Natural killer cell treated with Interleukin-12 subunit alpha and Interleukin-12 subunit beta and Interleukin-15 and Interleukin-18, amount 100 ng/mL, for 72 hours (primary cell): Measurements from ENCODE around the gene ATG4B. TPM values are rescaled to one million over a fixed set of nuclear protein-coding genes. Genes with fewer than 3 reads are reported as not detected.

ENCODE experiments used
- ATAC-seq, 2 donors: fragments of 150-1000 bp; cut with Tn5 transposase in 1 of 2; sonication (Bioruptor Pico), chemical (Tn5 transposase) in 1 of 2; 2 replicates each; pipeline ENCODE4 v1.10.0; 2021
- DNase-seq: peaks from one replicate; pipeline ENCODE4 v3.0.0; 2022; ENCODE audit warnings: low spot score
- H3K27ac Mint-ChIP-seq, 2 donors: 1 replicate in 1 of 2; 2 replicates in 1 of 2; pipeline ENCODE4 v1.8.0; 2022; ENCODE audit warnings: mixed read lengths in 2 of 2, mild to moderate bottlenecking in 1 of 2, moderate library complexity in 1 of 2
- H3K27me3 Mint-ChIP-seq, 2 donors: 1 replicate in 1 of 2; 2 replicates in 1 of 2; pipeline ENCODE4 v1.8.0; 2022; ENCODE audit warnings: mixed read lengths in 2 of 2
- H3K36me3 Mint-ChIP-seq: one replicate; pipeline ENCODE4 v1.8.0; 2022; ENCODE audit warnings: mixed read lengths
- H3K4me1 Mint-ChIP-seq, 2 donors: 1 replicate in 1 of 2; 2 replicates in 1 of 2; pipeline ENCODE4 v1.8.0; 2022; ENCODE audit warnings: low read depth in 2 of 2, mixed read lengths in 2 of 2, mild to moderate bottlenecking in 1 of 2
- H3K4me3 Mint-ChIP-seq: one replicate; pipeline ENCODE4 v1.8.0; 2022; ENCODE audit warnings: mixed read lengths
- H3K9me3 Mint-ChIP-seq: 2 replicates; pipeline ENCODE4 v1.8.0; 2022; ENCODE audit warnings: mixed read lengths
- total RNA-seq, 2 donors: library from RNA; stranded (reverse); gene quantifications; one replicate each; pipeline ENCODE4 v1.2.3, GENCODE V29; 2022

ATG4B gene
- total RNA-seq, 2 donors from 2014 or later: 96.2 to 127 TPM

- Mint-ChIP-seq H3K4me1 (peaks cover 30 to 33% of the 10 kb centered on the region in 2 donors), H3K9me3 (no peaks in the 10 kb centered on the region), H3K4me3 (peak overlapping the region; percentile 17), H3K36me3 (peaks cover 10% of the 10 kb centered on the region), H3K27me3 (no peaks in the 10 kb centered on the region), H3K27ac (peak overlapping the region; percentile 71 to 91)
- no peak for DNase-seq
- no peak for ATAC-seq
Measured at GRCh38 chr2:241618296-241618805, 19.1 kb upstream of the ATG4B start.

- ATAC-seq: no peak
- H3K27ac Mint-ChIP-seq: peak overlapping the region; percentile 71 to 91
- no peaks in the 10 kb centered on the region for H3K27me3 Mint-ChIP-seq
- peaks cover 10% of the 10 kb centered on the region for H3K36me3 Mint-ChIP-seq
- no peak overlapping the region for H3K4me3 Mint-ChIP-seq
- DNase-seq: no peak
- peaks cover 30 to 33% of the 10 kb centered on the region in 2 donors for H3K4me1 Mint-ChIP-seq
- H3K9me3 Mint-ChIP-seq: no peaks in the 10 kb centered on the region
Measured at GRCh38 chr2:241618829-241619228, 18.7 kb upstream of the ATG4B start.

- DNase-seq (no peak), ATAC-seq (peak in 1 of 2 donors; percentile 31)
- Mint-ChIP-seq H3K27ac (peak overlapping the region; percentile 64 to 77), H3K4me1 (peaks cover 30 to 33% of the 10 kb centered on the region in 2 donors), H3K36me3 (peaks cover 10% of the 10 kb centered on the region), H3K27me3 (no peaks in the 10 kb centered on the region), H3K4me3 (no peak overlapping the region), H3K9me3 (no peaks in the 10 kb centered on the region)
Measured at GRCh38 chr2:241619597-241620418, 17.7 kb upstream of the ATG4B start.

GRCh38 chr2:241620419-241620769 is 17.1 kb upstream of the ATG4B start:
- peak; percentile 85 to 93 for ATAC-seq
- no peak for DNase-seq
- Mint-ChIP-seq H3K27ac (peak overlapping the region; percentile 32 to 64), H3K27me3 (no peaks in the 10 kb centered on the region), H3K36me3 (peaks cover 10% of the 10 kb centered on the region), H3K4me1 (peaks cover 30 to 33% of the 10 kb centered on the region in 2 donors), H3K9me3 (no peaks in the 10 kb centered on the region), H3K4me3 (no peak overlapping the region)

- ATAC-seq: peak; percentile 17 to 45
- Mint-ChIP-seq H3K27me3 (no peaks in the 10 kb centered on the region), H3K4me3 (no peak overlapping the region), H3K9me3 (no peaks in the 10 kb centered on the region), H3K4me1 (peaks cover 6 to 16% of the 10 kb centered on the region in 2 donors), H3K36me3 (no peaks in the 10 kb centered on the region), H3K27ac (no peak overlapping the region)
- DNase-seq: no peak
Measured at GRCh38 chr2:241627675-241628074, 9.8 kb upstream of the ATG4B start.

- H3K36me3 Mint-ChIP-seq: no peaks in the 10 kb centered on the region
- H3K27ac Mint-ChIP-seq: no peak overlapping the region
Measured at GRCh38 chr2:241629762-241630435, 7.6 kb upstream of the ATG4B start.

GRCh38 chr2:241632478-241633325 is 4.8 kb upstream of the ATG4B start:
- Mint-ChIP-seq H3K27me3 (no peaks in the 10 kb centered on the region), H3K9me3 (no peaks in the 10 kb centered on the region), H3K27ac (peak overlapping the region in 1 of 2 donors; percentile 35), H3K4me3 (no peak overlapping the region), H3K36me3 (no peaks in the 10 kb centered on the region), H3K4me1 (peaks cover 12 to 17% of the 10 kb centered on the region in 2 donors)
- ATAC-seq (no peak), DNase-seq (no peak)

More at GRCh38 chr2:241629762-241630435, 7.6 kb upstream of the ATG4B start:
- H3K27me3 Mint-ChIP-seq: no peaks in the 10 kb centered on the region
- peaks cover 6 to 16% of the 10 kb centered on the region in 2 donors for H3K4me1 Mint-ChIP-seq
- DNase-seq: no peak
- H3K4me3 Mint-ChIP-seq: no peak overlapping the region
- ATAC-seq: no peak
- no peaks in the 10 kb centered on the region for H3K9me3 Mint-ChIP-seq

- Mint-ChIP-seq H3K36me3 (peaks cover 6% of the 10 kb centered on the region), H3K27ac (no peak overlapping the region)
- no peak for ATAC-seq
Measured at GRCh38 chr2:241633561-241633960, 3.9 kb upstream of the ATG4B start.

GRCh38 chr2:241635756-241636155 is 1.7 kb upstream of the ATG4B start:
- H3K36me3 Mint-ChIP-seq: peaks cover 6% of the 10 kb centered on the region
- H3K4me3 Mint-ChIP-seq: peak overlapping the region; percentile 85
- no peaks in the 10 kb centered on the region for H3K9me3 Mint-ChIP-seq
- peaks cover 26 to 33% of the 10 kb centered on the region in 2 donors for H3K4me1 Mint-ChIP-seq
- DNase-seq (no peak), ATAC-seq (no peak)
- H3K27me3 Mint-ChIP-seq: no peaks in the 10 kb centered on the region
- H3K27ac Mint-ChIP-seq: peak overlapping the region; percentile 67 to 72

More at GRCh38 chr2:241633561-241633960, 3.9 kb upstream of the ATG4B start:
- H3K27me3 Mint-ChIP-seq: no peaks in the 10 kb centered on the region
- H3K4me3 Mint-ChIP-seq: no peak overlapping the region
- no peak for DNase-seq
- H3K4me1 Mint-ChIP-seq: peaks cover 13% of the 10 kb centered on the region in 2 donors
- no peaks in the 10 kb centered on the region for H3K9me3 Mint-ChIP-seq

GRCh38 chr2:241636182-241637017 is 1.1 kb upstream of the ATG4B start:
- ATAC-seq (peak; percentile 56 to 64), DNase-seq (no peak)
- peaks cover 32 to 39% of the 10 kb centered on the region in 2 donors for H3K4me1 Mint-ChIP-seq
- no peaks in the 10 kb centered on the region for H3K9me3 Mint-ChIP-seq
- H3K4me3 Mint-ChIP-seq: peak overlapping the region; percentile 85
- no peaks in the 10 kb centered on the region for H3K27me3 Mint-ChIP-seq
- H3K27ac Mint-ChIP-seq: peak overlapping the region; percentile 67 to 72
- H3K36me3 Mint-ChIP-seq: peaks cover 6% of the 10 kb centered on the region

- peak overlapping the region; percentile 96 for H3K4me3 Mint-ChIP-seq
- H3K4me1 Mint-ChIP-seq: peaks cover 43 to 48% of the 10 kb centered on the region in 2 donors
- DNase-seq (no peak), ATAC-seq (peak; percentile 46 to 58)
- H3K27ac Mint-ChIP-seq: peak overlapping the region; percentile 76 to 91
- H3K9me3 Mint-ChIP-seq: no peaks in the 10 kb centered on the region
- peaks cover 6% of the 10 kb centered on the region for H3K36me3 Mint-ChIP-seq
- H3K27me3 Mint-ChIP-seq: no peaks in the 10 kb centered on the region
Measured at GRCh38 chr2:241637795-241638660, 535 bp downstream of the ATG4B start.

GRCh38 chr2:241638940-241639339 is 1.4 kb downstream of the ATG4B start:
- H3K36me3 Mint-ChIP-seq: peaks cover 6% of the 10 kb centered on the region
- ATAC-seq (no peak), DNase-seq (no peak)
- peak overlapping the region; percentile 76 to 91 for H3K27ac Mint-ChIP-seq
- H3K27me3 Mint-ChIP-seq: no peaks in the 10 kb centered on the region
- peaks cover 45 to 48% of the 10 kb centered on the region in 2 donors for H3K4me1 Mint-ChIP-seq
- H3K4me3 Mint-ChIP-seq: peak overlapping the region; percentile 96
- H3K9me3 Mint-ChIP-seq: no peaks in the 10 kb centered on the region
